Measurements from ENCODE around the gene BARX1.

BARX1 gene

GRCh38 chr9:93929231-93929630 is 25.9 kb downstream of the BARX1 start:
- no peaks in the 10 kb centered on the region for H3K9me3 ChIP-seq (ENCODE audit: control insufficient read depth, low read length)
- H2AFZ ChIP-seq, result no peak overlapping the region
- no peak overlapping the region for H3K4me3 ChIP-seq (ENCODE audit: low read depth, low read length)
- no peak overlapping the region for H3K4me2 ChIP-seq (ENCODE audit: low read length)
- no peaks in the 10 kb centered on the region for H3K36me3 ChIP-seq (ENCODE audit: control insufficient read depth, insufficient read depth, low read length)
- no peak overlapping the region for H3K27ac ChIP-seq
- no peak for TF ChIP-seq CTCF (IDR thresholded peaks at IDR 0.05)
- no peak overlapping the region for H3K9ac ChIP-seq
- H3K4me1 ChIP-seq, result no peaks in the 10 kb centered on the region
- no peaks in the 10 kb centered on the region for H3K27me3 ChIP-seq (ENCODE audit: control insufficient read depth, insufficient read depth, low read length)
- no peaks in the 10 kb centered on the region for H3K79me2 ChIP-seq

- no peak overlapping the region for H3K27ac ChIP-seq
- H3K9ac ChIP-seq, result no peak overlapping the region
- H3K4me2 ChIP-seq (ENCODE audit: low read length), result no peak overlapping the region
- TF ChIP-seq CTCF (IDR thresholded peaks at IDR 0.05), result no peak
- no peak overlapping the region for H3K4me3 ChIP-seq (ENCODE audit: low read depth, low read length)
- H3K9me3 ChIP-seq (ENCODE audit: control insufficient read depth, low read length), result no peaks in the 10 kb centered on the region
- H3K79me2 ChIP-seq, result no peaks in the 10 kb centered on the region
- H3K27me3 ChIP-seq (ENCODE audit: control insufficient read depth, insufficient read depth, low read length), result no peaks in the 10 kb centered on the region
- H2AFZ ChIP-seq, result no peak overlapping the region
- H3K4me1 ChIP-seq, result no peaks in the 10 kb centered on the region
- no peaks in the 10 kb centered on the region for H3K36me3 ChIP-seq (ENCODE audit: control insufficient read depth, insufficient read depth, low read length)
Observed at GRCh38 chr9:93922535-93922934, 32.6 kb downstream of the BARX1 start.

GRCh38 chr9:93920131-93920800 is 34.9 kb downstream of the BARX1 start:
- Histone ChIP-seq H3K9me3 (ENCODE audit: control insufficient read depth, low read length) (no peaks in the 10 kb centered on the region), H3K4me3 (ENCODE audit: low read depth, low read length) (no peak overlapping the region), H3K27ac (no peak overlapping the region), H3K79me2 (no peaks in the 10 kb centered on the region), H3K27me3 (ENCODE audit: control insufficient read depth, insufficient read depth, low read length) (no peaks in the 10 kb centered on the region), H3K36me3 (ENCODE audit: control insufficient read depth, insufficient read depth, low read length) (no peaks in the 10 kb centered on the region), H3K4me2 (ENCODE audit: low read length) (no peak overlapping the region), H2AFZ (no peak overlapping the region), H3K9ac (no peak overlapping the region), H3K4me1 (no peaks in the 10 kb centered on the region)
- no peak for TF ChIP-seq CTCF (IDR thresholded peaks at IDR 0.05)

- H3K79me2 ChIP-seq, result no peaks in the 10 kb centered on the region
- no peak overlapping the region for H3K9ac ChIP-seq
- H3K4me3 ChIP-seq (ENCODE audit: low read depth, low read length), result no peak overlapping the region
- no peaks in the 10 kb centered on the region for H3K9me3 ChIP-seq (ENCODE audit: control insufficient read depth, low read length)
- H3K4me2 ChIP-seq (ENCODE audit: low read length), result no peak overlapping the region
- no peak overlapping the region for H3K27ac ChIP-seq
- no peak overlapping the region for H2AFZ ChIP-seq
- TF ChIP-seq CTCF (IDR thresholded peaks at IDR 0.05), result no peak
- no peaks in the 10 kb centered on the region for H3K27me3 ChIP-seq (ENCODE audit: control insufficient read depth, insufficient read depth, low read length)
- H3K4me1 ChIP-seq, result no peaks in the 10 kb centered on the region
- H3K36me3 ChIP-seq (ENCODE audit: control insufficient read depth, insufficient read depth, low read length), result no peaks in the 10 kb centered on the region
Observed at GRCh38 chr9:93918061-93918460, 37.1 kb downstream of the BARX1 start.

Measured in parathyroid adenoma (tissue), 2 donors.